OCI-LY1 (cell line): ENCODE data around the gene MAP4K3.
A peak's percentile ranks its signal among the peaks of the same experiment; 100 is the strongest.

Experiments used
- EZH2 ChIP-seq: fragments of 200-600 bp; sonication (generic), shearing (Covaris generic); IDR thresholded peaks from 2 replicates; pipeline ENCODE4 v1.8.0; 2017; ENCODE audit warnings: borderline replicate concordance, mixed run types, mild to moderate bottlenecking, antibody characterized with exemption, low read length, moderate library complexity, mixed read lengths
- TF ChIP-seq, protein P1 (sequence below): fragments of 200-600 bp; sonication (generic), shearing (Covaris generic); IDR thresholded peaks from 2 replicates; pipeline ENCODE4 v1.5.1; 2017; ENCODE audit warnings: mild to moderate bottlenecking, antibody characterized with exemption, low read length, moderate library complexity, mixed read lengths

DNA sequence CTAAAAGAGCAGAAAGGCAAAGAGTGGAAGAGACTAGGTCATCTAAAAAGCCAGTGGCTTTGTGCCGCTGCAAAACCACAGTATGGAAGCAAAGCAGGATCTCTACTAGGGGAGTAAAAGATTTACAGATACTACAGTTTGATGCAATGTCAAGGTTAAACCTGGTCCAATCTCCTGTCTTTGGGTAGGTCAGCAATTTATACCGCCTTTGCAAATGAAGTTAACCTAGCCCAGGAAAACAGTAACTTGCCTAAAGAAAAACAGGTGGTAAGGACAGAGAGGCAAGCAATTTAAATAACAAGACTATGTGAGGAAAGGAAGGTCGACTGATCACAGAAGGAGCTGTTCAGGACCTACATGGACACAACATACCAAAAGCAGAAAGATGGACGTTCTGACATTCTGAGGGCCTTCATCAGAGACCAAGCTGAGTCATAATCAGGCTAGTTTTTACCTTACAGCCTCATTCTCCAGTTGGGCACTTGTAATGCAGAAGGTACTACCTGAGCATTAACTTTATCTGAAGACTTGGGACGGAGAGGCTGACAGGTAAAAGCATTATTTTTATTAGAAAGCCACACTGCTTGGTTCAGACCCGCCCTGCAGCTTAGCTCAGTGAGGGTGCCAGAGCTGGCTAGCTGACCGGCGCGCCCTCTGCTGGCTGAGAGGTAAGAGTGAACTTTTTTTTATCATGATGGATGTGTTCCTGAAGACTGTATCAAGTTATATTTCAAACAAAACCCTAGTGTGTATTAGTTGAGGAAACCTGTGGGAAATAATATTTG lies 209.3 kb downstream of the MAP4K3 start:
- TF ChIP-seq, protein P1, sequence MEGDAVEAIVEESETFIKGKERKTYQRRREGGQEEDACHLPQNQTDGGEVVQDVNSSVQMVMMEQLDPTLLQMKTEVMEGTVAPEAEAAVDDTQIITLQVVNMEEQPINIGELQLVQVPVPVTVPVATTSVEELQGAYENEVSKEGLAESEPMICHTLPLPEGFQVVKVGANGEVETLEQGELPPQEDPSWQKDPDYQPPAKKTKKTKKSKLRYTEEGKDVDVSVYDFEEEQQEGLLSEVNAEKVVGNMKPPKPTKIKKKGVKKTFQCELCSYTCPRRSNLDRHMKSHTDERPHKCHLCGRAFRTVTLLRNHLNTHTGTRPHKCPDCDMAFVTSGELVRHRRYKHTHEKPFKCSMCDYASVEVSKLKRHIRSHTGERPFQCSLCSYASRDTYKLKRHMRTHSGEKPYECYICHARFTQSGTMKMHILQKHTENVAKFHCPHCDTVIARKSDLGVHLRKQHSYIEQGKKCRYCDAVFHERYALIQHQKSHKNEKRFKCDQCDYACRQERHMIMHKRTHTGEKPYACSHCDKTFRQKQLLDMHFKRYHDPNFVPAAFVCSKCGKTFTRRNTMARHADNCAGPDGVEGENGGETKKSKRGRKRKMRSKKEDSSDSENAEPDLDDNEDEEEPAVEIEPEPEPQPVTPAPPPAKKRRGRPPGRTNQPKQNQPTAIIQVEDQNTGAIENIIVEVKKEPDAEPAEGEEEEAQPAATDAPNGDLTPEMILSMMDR = peak; percentile 87
- TF ChIP-seq EZH2 = no peak
